Measurements from ENCODE around the gene AVPR1A.
"Not testable (repeated sequence)": the region's sequence is repeated elsewhere in the genome, so short reads cannot be mapped to it uniquely, and the experiment has no call there.

- TF ChIP-seq CTCF (IDR thresholded peaks at IDR 0.05; ENCODE audit: insufficient read depth, low read length); POLR2AphosphoS5 (IDR thresholded peaks at IDR 0.05; ENCODE audit: low read depth); GABPA (IDR thresholded peaks at IDR 0.05; ENCODE audit: low read depth): not testable (repeated sequence)
Measured at GRCh38 chr12:63167741-63168140, 16.7 kb upstream of the AVPR1A start.
